ENCODE measurements around the gene MKNK2.

Gene MKNK2

DNA sequence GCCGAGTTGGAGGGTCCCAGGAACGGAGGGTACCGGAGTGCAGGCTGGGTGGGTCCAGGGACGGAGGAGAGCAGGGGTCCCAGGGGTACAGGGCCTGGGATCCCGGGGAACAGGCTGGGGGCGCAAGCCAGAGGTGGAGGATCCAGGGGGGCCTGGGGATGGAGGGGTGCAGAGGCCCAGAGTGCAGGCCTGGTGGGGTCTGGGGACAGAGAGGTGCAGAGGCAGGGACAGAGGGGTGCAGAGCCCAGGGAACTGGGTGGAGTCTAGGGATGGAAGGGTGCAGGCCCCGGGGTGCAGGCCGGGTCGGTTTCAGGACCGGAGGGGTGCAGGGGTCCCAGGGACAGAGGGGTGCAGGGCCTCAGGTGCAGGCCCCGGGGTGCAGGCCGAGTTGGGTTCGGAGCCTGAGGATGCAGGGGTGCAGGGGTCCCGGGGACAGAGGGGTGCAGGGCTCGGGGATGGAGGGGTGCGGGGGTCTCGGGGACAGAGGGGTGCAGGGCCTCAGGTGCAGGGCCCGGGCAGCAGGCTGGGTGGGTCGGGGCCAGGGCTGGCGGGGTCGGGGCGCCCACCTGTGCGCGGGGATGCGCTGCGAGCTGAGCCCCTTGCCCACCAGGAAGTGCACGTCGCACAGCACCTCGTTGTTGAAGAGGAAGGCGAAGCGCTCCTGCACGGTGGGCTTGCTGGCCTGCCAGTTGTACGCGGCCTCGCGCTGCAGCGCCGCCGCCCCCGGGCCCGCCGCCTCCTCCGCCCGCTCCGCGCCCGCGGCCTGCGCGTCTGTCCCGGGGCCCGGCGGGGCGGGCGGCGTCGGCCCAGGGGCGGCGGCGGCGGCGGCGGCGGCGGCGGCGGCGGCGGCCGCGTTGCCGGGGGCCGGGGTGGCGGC lies 36.1 kb downstream of the MKNK2 start:
- Histone ChIP-seq H3K36me3 (no peaks in the 10 kb centered on the region), H3K9me3 (no peaks in the 10 kb centered on the region), H3K27ac (no peak overlapping the region), H3K27me3 (no peaks in the 10 kb centered on the region), H3K4me3 (ENCODE audit: low read depth in 1 of 2, low read length in 1 of 2) (no peak overlapping the region), H3K4me1 (ENCODE audit: control insufficient read depth in 1 of 2, insufficient read depth in 1 of 2, low read depth in 1 of 2, low read length in 1 of 2) (peaks cover 9 to 16% of the 10 kb centered on the region in 2 experiments)
- TF ChIP-seq, protein P1, sequence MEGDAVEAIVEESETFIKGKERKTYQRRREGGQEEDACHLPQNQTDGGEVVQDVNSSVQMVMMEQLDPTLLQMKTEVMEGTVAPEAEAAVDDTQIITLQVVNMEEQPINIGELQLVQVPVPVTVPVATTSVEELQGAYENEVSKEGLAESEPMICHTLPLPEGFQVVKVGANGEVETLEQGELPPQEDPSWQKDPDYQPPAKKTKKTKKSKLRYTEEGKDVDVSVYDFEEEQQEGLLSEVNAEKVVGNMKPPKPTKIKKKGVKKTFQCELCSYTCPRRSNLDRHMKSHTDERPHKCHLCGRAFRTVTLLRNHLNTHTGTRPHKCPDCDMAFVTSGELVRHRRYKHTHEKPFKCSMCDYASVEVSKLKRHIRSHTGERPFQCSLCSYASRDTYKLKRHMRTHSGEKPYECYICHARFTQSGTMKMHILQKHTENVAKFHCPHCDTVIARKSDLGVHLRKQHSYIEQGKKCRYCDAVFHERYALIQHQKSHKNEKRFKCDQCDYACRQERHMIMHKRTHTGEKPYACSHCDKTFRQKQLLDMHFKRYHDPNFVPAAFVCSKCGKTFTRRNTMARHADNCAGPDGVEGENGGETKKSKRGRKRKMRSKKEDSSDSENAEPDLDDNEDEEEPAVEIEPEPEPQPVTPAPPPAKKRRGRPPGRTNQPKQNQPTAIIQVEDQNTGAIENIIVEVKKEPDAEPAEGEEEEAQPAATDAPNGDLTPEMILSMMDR (IDR thresholded peaks at IDR 0.05), result no peak

DNA sequence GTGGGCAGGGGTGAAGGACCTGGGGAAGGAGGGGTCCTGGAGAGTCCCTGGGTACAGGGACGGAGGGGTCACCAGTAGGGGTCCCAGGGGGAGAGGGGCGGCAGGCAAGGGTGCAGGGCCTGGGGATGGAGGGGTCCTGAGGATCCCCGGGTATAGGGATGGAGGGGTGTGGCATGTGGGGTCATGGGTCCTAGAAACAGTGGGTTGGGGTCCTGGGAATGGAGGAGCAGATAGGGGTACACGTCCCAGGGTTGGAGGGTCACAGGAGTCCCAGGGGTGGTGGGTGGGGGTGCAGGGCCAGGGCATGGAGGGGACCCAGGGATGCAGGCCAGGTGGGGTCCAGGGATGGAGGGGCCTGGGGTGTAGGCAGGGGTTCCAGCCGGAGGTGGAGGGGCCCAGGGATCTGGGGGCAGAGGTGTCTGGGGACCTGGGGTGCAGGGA lies 36.9 kb downstream of the MKNK2 start:
- TF ChIP-seq, protein P1 (IDR thresholded peaks at IDR 0.05), result no peak
- H3K36me3 ChIP-seq, result no peaks in the 10 kb centered on the region
- no peaks in the 10 kb centered on the region for H3K9me3 ChIP-seq
- H3K4me3 ChIP-seq (ENCODE audit: low read depth in 1 of 2, low read length in 1 of 2), result no peak overlapping the region
- H3K27me3 ChIP-seq, result no peaks in the 10 kb centered on the region
- H3K4me1 ChIP-seq (ENCODE audit: control insufficient read depth in 1 of 2, insufficient read depth in 1 of 2, low read depth in 1 of 2, low read length in 1 of 2), result peaks cover 6 to 9% of the 10 kb centered on the region in 2 experiments
- no peak overlapping the region for H3K27ac ChIP-seq

DNA sequence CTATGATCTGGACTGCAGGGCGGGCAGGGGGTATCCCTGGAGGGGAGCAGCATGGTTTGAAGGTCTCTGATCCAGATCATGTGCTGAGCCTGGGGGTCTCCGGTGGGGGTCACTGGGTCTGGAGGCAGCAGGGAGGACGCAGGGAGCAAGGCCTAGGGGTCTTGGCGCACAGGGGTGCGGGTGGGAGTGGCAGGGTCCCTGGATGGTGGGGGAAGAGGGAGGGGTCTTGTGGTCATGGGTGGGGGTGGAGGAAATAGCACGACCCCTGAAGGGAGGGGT lies 37.4 kb downstream of the MKNK2 start:
- Histone ChIP-seq H3K36me3 (no peaks in the 10 kb centered on the region), H3K4me3 (ENCODE audit: low read depth in 1 of 2, low read length in 1 of 2) (no peak overlapping the region), H3K4me1 (ENCODE audit: control insufficient read depth in 1 of 2, insufficient read depth in 1 of 2, low read depth in 1 of 2, low read length in 1 of 2) (peaks cover 6 to 9% of the 10 kb centered on the region in 2 experiments), H3K27me3 (no peaks in the 10 kb centered on the region), H3K27ac (peak overlapping the region; percentile 27), H3K9me3 (no peaks in the 10 kb centered on the region)
- TF ChIP-seq, protein P1 (IDR thresholded peaks at IDR 0.05), result no peak

DNA sequence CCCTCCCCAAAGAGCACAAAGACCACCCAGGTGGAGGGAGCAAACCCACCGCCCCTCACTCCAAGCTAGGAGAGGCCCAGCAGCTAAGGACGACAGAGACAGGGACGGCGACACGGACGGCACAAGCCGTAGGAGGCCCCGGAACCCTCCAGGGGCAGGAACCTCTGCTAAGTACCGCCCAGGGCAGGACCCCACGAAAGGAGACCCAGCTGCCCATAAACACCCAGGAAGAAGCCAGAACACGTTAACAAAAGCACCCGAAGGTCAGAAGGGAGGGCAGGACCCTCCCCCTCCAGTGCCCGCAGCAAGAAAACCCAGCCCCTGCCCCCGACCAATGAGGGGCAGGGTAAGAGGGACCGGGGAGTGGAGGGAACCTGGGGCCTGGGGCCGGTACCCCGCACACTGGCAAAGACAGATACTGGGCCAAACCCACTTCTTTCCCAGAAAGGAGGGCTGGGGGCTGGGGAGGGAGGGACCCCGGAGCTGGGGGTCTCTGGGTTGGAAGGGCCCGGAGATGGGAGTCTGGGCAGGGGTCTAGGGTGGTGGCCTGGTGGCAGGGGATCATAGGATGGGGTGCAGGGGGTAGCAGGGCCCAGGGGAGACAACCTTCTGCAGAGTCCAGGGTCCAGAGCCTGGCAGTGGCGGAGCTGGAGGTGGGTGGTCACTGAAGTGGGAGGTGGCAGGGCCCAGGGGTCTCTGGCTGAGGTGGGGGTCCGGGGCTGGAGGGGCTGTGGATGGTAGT lies 37.9 kb downstream of the MKNK2 start:
- H3K4me1 ChIP-seq (ENCODE audit: control insufficient read depth in 1 of 2, insufficient read depth in 1 of 2, low read depth in 1 of 2, low read length in 1 of 2), result peaks cover 6 to 9% of the 10 kb centered on the region in 2 experiments
- H3K27ac ChIP-seq, result peak overlapping the region; percentile 27
- H3K4me3 ChIP-seq (ENCODE audit: low read depth in 1 of 2, low read length in 1 of 2), result no peak overlapping the region
- TF ChIP-seq, protein P1 (IDR thresholded peaks at IDR 0.05), result no peak
- no peaks in the 10 kb centered on the region for H3K27me3 ChIP-seq
- no peaks in the 10 kb centered on the region for H3K9me3 ChIP-seq
- H3K36me3 ChIP-seq, result no peaks in the 10 kb centered on the region

DNA sequence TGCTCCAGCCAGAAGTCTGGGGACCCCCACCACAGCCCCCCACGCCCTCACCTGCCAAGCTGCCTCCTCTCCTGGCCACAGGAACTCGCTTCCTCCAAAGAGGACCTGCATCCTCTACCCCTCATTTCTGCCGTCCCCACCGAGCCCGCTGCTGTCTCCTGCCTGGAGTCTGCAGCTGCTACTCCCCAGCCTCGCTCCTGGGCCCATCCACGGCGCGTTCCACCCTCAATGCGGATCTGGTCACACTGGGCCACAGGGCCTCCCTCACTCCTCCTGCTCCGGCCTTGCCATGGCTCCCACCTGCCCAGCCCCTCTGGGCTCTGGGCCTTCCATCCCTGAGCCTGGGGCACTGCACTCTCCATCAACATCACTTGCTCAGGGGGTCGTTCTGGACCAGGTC lies 39.9 kb downstream of the MKNK2 start:
- Histone ChIP-seq H3K9me3 (no peaks in the 10 kb centered on the region), H3K4me1 (ENCODE audit: control insufficient read depth in 1 of 2, insufficient read depth in 1 of 2, low read depth in 1 of 2, low read length in 1 of 2) (peaks cover 2 to 9% of the 10 kb centered on the region in 2 experiments), H3K36me3 (no peaks in the 10 kb centered on the region), H3K4me3 (ENCODE audit: low read depth in 1 of 2, low read length in 1 of 2) (no peak overlapping the region), H3K27ac (peak overlapping the region; percentile 35), H3K27me3 (no peaks in the 10 kb centered on the region)
- TF ChIP-seq, protein P1 (IDR thresholded peaks at IDR 0.05), result no peak

All from neutrophil (primary cell).